Esophagus squamous epithelium (tissue), 5 donors: ENCODE measurements around the gene CATSPER4. TPM values are rescaled to one million over a fixed set of nuclear protein-coding genes. Genes with fewer than 3 reads are reported as not detected.

ENCODE experiments used
- DNase-seq: peaks from one replicate; lab custom pipeline; 2025; lab: John Stamatoyannopoulos, UW
- H3K27ac ChIP-seq, 4 donors: fragments of 200-600 bp; sonication (generic); one replicate each; pipeline ENCODE4 v1.5.1; 2016 to 2019; ENCODE audit warnings: mild to moderate bottlenecking in 1 of 4
- H3K27me3 ChIP-seq, 4 donors: fragments of 200-600 bp; sonication (generic); 1 replicate in 3 of 4; 2 replicates in 1 of 4; pipeline versions ENCODE4 v1.5.1 to v1.6.0; 2017 to 2021; ENCODE audit warnings: antibody characterized with exemption in 1 of 4
- H3K36me3 ChIP-seq, 3 donors: fragments of 200-600 bp; sonication (generic); one replicate each; pipeline ENCODE4 v1.5.1; 2016 to 2019
- H3K4me1 ChIP-seq, 3 donors: fragments of 200-600 bp; sonication (generic); one replicate each; pipeline ENCODE4 v1.5.1; 2017 to 2019
- H3K4me3 ChIP-seq, 4 donors: fragments of 200-600 bp; sonication (generic); 1 replicate in 3 of 4; 2 replicates in 1 of 4; pipeline ENCODE4 v1.5.1; 2016 to 2019; ENCODE audit warnings: mild to moderate bottlenecking in 2 of 4, moderate library complexity in 1 of 4
- H3K9me3 ChIP-seq, 3 donors: fragments of 200-600 bp; sonication (generic); one replicate each; pipeline ENCODE4 v1.5.1; 2016 to 2019
- POLR2A ChIP-seq, 4 donors: fragments of 450-650 bp; IDR thresholded peaks; one replicate each; pipeline ENCODE4 v1.6.1; 2017; ENCODE audit warnings: antibody characterized with exemption in 4 of 4, mild to moderate bottlenecking in 4 of 4, moderate library complexity in 3 of 4
- WGBS, 2 donors: methylation state at CpG; one replicate each; pipeline ENCODE4 v1.1.5; 2018; 5-methylcytosine and 5-hydroxymethylcytosine counted together
- intact Hi-C: fragments of 100-400 bp; cut with DNase I; formaldehyde crosslinking; loops from one replicate; pipeline ENCODE4 v1.15.0; 2022
- total RNA-seq, 4 donors: library from RNA; depleted of rRNA; stranded (reverse); fragments of >200 nt; gene quantifications; one replicate each; pipeline ENCODE4 v1.1.0, GENCODE V29; 2016
- TF ChIP-seq, protein P1 (sequence below), 6 experiments: fragments of 450-650 bp in 4 of 6; fragments of 200-600 bp in 2 of 6; sonication (generic) in 2 of 6; IDR thresholded peaks; one replicate each; pipeline ENCODE4 v1.5.1; 2016 to 2019; ENCODE audit warnings: antibody characterized with exemption in 6 of 6, mild to moderate bottlenecking in 4 of 6, moderate library complexity in 4 of 6
- donor health status: DM: yes; HTN: yes; CAD: no.

Gene CATSPER4
- not detected for total RNA-seq

DNA sequence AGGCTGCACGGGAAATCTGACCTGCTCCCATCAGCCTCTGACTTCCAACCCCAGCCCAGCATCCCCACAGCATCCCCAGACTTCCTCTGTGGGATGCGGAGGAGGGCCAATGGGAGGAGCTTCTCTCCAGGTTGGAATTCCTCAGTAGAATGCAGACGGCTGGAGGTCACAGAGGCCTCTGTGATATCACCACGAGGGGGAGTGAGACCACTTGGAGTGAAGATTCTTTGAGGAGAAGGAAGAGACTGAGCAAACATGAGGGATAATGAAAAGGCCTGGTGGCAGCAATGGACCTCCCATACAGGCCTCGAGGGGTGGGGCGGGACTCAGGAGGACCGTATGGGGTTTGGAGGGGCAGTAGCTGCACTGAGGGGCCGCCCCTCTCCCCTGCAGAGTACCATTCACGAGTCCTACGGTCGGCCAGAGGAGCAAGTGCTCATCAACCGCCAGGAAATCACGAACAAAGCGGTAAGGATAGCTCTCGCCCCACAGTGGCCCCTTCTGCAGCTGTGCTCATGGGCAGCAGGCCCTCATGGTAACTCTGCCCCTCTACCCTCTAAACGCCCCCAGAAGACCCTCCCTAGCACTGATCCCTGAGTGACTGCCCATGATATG is at the start of gene CATSPER4:
Gene CATSPER4 (plus strand): TSS at position 230 of the 615 bp plus-strand sequence. CDS start 26 bp downstream, at position 256.
- no peaks in the 10 kb centered on the region for H3K27me3 ChIP-seq
- H3K9me3 ChIP-seq, result no peaks in the 10 kb centered on the region
- WGBS, 2 donors, result 42 to 54% methylated on average over 10 to 13 of the region's 16 CpGs
- H3K4me1 ChIP-seq, result no peaks in the 10 kb centered on the region
- TF ChIP-seq POLR2A (IDR thresholded peaks at IDR 0.05), result no peak
- TF ChIP-seq, protein P1, sequence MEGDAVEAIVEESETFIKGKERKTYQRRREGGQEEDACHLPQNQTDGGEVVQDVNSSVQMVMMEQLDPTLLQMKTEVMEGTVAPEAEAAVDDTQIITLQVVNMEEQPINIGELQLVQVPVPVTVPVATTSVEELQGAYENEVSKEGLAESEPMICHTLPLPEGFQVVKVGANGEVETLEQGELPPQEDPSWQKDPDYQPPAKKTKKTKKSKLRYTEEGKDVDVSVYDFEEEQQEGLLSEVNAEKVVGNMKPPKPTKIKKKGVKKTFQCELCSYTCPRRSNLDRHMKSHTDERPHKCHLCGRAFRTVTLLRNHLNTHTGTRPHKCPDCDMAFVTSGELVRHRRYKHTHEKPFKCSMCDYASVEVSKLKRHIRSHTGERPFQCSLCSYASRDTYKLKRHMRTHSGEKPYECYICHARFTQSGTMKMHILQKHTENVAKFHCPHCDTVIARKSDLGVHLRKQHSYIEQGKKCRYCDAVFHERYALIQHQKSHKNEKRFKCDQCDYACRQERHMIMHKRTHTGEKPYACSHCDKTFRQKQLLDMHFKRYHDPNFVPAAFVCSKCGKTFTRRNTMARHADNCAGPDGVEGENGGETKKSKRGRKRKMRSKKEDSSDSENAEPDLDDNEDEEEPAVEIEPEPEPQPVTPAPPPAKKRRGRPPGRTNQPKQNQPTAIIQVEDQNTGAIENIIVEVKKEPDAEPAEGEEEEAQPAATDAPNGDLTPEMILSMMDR (IDR thresholded peaks at IDR 0.05), result no peak
- H3K27ac ChIP-seq, result no peak within 1 kb of the TSS
- DNase-seq, result no peak
- intact Hi-C loops, result no loop called here
- H3K36me3 ChIP-seq, result peaks cover 0 to 45% (median 0%) of the 10 kb centered on the region in 3 donors
- H3K4me3 ChIP-seq, result no peak within 1 kb of the TSS

- peaks cover 0 to 7% (median 0%) of the 10 kb centered on the region in 4 donors for H3K27me3 ChIP-seq
- no peak for DNase-seq
- H3K27ac ChIP-seq, result no peak overlapping the region
- no peak for TF ChIP-seq POLR2A (IDR thresholded peaks at IDR 0.05)
- TF ChIP-seq, protein P1 (IDR thresholded peaks at IDR 0.05), result peak in 2 of 6 experiments; percentile 13 to 21
- no peaks in the 10 kb centered on the region for H3K9me3 ChIP-seq
- peaks cover 0 to 14% (median 6%) of the 10 kb centered on the region in 3 donors for H3K4me1 ChIP-seq
- 68 to 73% methylated on average over 8 of the region's 8 CpGs for WGBS, 2 donors
- no peaks in the 10 kb centered on the region for H3K36me3 ChIP-seq
- H3K4me3 ChIP-seq, result peak overlapping the region in 1 of 4 donors; percentile 6
- intact Hi-C loops, result no loop called here
These were observed 48.2 kb upstream of the CATSPER4 start for GRCh38 chr1:26142159-26142558.

- Histone ChIP-seq H3K36me3 (no peaks in the 10 kb centered on the region), H3K27ac (no peak overlapping the region), H3K9me3 (no peaks in the 10 kb centered on the region), H3K27me3 (peaks cover 0 to 12% (median 0%) of the 10 kb centered on the region in 4 donors), H3K4me3 (no peak overlapping the region), H3K4me1 (peaks cover 0 to 14% (median 6%) of the 10 kb centered on the region in 3 donors)
- DNase-seq, result no peak
- TF ChIP-seq, protein P1 (IDR thresholded peaks at IDR 0.05), result peak; percentile 73 to 90 (median 83)
- no peak for TF ChIP-seq POLR2A (IDR thresholded peaks at IDR 0.05)
- intact Hi-C loops, result loop anchor here (2.0 kb wide), 1 partner anchor 40 kb away; no protein-coding TSS in a partner anchor
- 15 to 25% methylated on average over 11 to 13 of the region's 19 CpGs for WGBS, 2 donors
These were observed 45.1 kb upstream of the CATSPER4 start for GRCh38 chr1:26145041-26145959.

- no peak overlapping the region for H3K4me3 ChIP-seq
- H3K9me3 ChIP-seq, result no peaks in the 10 kb centered on the region
- DNase-seq, result no peak
- WGBS, 2 donors, result 35 to 43% methylated on average over 5 to 6 of the region's 6 CpGs
- peaks cover 0 to 12% (median 0%) of the 10 kb centered on the region in 4 donors for H3K27me3 ChIP-seq
- no peaks in the 10 kb centered on the region for H3K36me3 ChIP-seq
- no peak for TF ChIP-seq POLR2A (IDR thresholded peaks at IDR 0.05)
- TF ChIP-seq, protein P1 (IDR thresholded peaks at IDR 0.05), result no peak
- intact Hi-C loops, result loop anchor here (2.0 kb wide), 1 partner anchor 41 kb away; no protein-coding TSS in a partner anchor
- no peak overlapping the region for H3K27ac ChIP-seq
- H3K4me1 ChIP-seq, result peaks cover 0 to 14% (median 6%) of the 10 kb centered on the region in 3 donors
These were observed 44.5 kb upstream of the CATSPER4 start for GRCh38 chr1:26145960-26146294.

DNA sequence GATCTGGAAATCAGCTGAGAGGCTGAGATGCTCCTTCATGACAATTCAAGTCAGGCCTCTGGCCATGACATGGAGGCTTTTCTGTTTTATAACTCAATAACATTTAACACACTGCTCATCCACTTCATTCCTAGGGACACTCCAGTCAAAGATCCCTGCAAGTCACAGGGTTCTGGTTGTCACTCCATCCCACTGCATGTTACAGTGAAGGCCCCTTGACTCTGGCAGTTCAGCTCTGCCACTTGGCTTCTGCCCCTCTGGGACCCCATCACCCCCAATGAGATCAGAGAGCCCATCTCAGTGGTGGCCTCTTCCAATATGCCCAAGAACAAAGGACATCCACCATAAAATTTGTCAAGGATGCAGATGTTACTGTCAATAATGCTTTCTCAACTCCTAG is 41.5 kb upstream of the CATSPER4 start:
- Histone ChIP-seq H3K27ac (no peak overlapping the region), H3K4me3 (no peak overlapping the region), H3K36me3 (no peaks in the 10 kb centered on the region), H3K27me3 (peaks cover 0 to 12% (median 0%) of the 10 kb centered on the region in 4 donors), H3K4me1 (peaks cover 0 to 8% (median 6%) of the 10 kb centered on the region in 3 donors), H3K9me3 (no peaks in the 10 kb centered on the region)
- DNase-seq, result no peak
- intact Hi-C loops, result no loop called here
- TF ChIP-seq, protein P1 (IDR thresholded peaks at IDR 0.05), result no peak
- TF ChIP-seq POLR2A (IDR thresholded peaks at IDR 0.05), result no peak
